Adipocyte (in vitro differentiated cells): ENCODE data around the gene IDUA.
A peak's percentile ranks its signal among the peaks of the same experiment; 100 is the strongest.
"Not testable (repeated sequence)": the region's sequence is repeated elsewhere in the genome, so short reads cannot be mapped to it uniquely, and the experiment has no call there.

Experiments used
- DNase-seq: peaks from one replicate; pipeline ENCODE4 v3.0.0-alpha.2; 2015; ENCODE audit warnings: low read depth
- H3K27me3 ChIP-seq: replicated peaks from 2 replicates; pipeline ENCODE4 v1.7.0; 2013; ENCODE audit warnings: mild to moderate bottlenecking, low read length, moderate library complexity; ENCODE audit not compliant: control insufficient read depth, insufficient read depth
- H3K36me3 ChIP-seq: 2 replicates; pipeline ENCODE4 v1.7.0; 2013; ENCODE audit warnings: low read length, mild to moderate bottlenecking, moderate library complexity; ENCODE audit not compliant: control insufficient read depth, insufficient read depth, severe bottlenecking
- H3K4me1 ChIP-seq: 2 replicates; pipeline ENCODE4 v1.7.0; 2013; ENCODE audit warnings: mild to moderate bottlenecking, low read length, moderate library complexity; ENCODE audit not compliant: control insufficient read depth, insufficient read depth
- H3K4me3 ChIP-seq: 2 replicates; pipeline ENCODE4 v1.7.0; 2013; ENCODE audit warnings: mild to moderate bottlenecking, low read length, moderate library complexity
- H3K9ac ChIP-seq: 2 replicates; pipeline ENCODE4 v1.7.0; 2013; ENCODE audit warnings: mild to moderate bottlenecking, low read length, moderate library complexity
- H3K9me3 ChIP-seq: 2 replicates; pipeline ENCODE4 v1.7.0; 2013; ENCODE audit warnings: mild to moderate bottlenecking, low read length, moderate library complexity; ENCODE audit not compliant: control insufficient read depth

Gene IDUA

DNA sequence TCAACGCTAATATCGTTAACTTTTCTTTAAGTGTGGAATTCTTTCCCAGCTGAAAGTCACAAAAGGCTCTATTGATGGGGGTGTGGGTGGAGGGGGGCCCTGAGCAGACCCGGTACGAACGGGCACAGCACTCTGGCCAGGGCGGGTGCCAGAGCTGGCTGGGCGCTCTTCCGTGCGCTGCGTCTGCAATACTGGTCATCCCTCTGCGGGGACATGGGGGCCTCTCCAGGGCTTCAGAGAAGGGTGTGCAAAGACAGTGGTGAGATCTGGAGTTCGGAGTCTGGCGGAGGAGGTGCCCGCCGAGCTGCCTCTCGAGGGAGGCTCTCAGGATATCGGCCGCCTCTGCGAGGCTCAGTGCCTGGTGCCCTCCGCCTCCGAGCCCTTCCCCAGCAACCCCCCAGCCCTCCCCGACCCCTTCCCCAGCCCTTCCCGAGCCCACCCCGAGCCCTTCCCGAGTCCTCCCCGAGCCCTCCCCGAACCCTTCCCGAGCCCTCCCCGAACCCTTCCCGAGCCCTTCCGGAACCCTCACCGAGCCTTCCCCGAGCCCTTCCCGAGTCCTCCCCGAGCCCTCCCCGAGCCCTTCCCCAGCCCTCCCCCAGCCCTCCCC is 58.9 kb downstream of the IDUA start:
- H3K27me3 ChIP-seq, result no peaks in the 10 kb centered on the region
- H3K4me1 ChIP-seq, result peaks cover 50% of the 10 kb centered on the region
- no peaks in the 10 kb centered on the region for H3K36me3 ChIP-seq
- no peak for DNase-seq
- H3K4me3 ChIP-seq, result no peak overlapping the region
- H3K9me3 ChIP-seq, result no peaks in the 10 kb centered on the region
- H3K9ac ChIP-seq, result peak overlapping the region; percentile 84

GRCh38 chr4:1046581-1047011 is 59.8 kb downstream of the IDUA start:
- H3K9ac ChIP-seq, result peak overlapping the region; percentile 81
- H3K36me3 ChIP-seq, H3K27me3 ChIP-seq, H3K9me3 ChIP-seq: not testable (repeated sequence)
- peaks cover 41% of the 10 kb centered on the region for H3K4me1 ChIP-seq
- H3K4me3 ChIP-seq, result peak overlapping the region; percentile 59
- peak; percentile 59 for DNase-seq

DNA sequence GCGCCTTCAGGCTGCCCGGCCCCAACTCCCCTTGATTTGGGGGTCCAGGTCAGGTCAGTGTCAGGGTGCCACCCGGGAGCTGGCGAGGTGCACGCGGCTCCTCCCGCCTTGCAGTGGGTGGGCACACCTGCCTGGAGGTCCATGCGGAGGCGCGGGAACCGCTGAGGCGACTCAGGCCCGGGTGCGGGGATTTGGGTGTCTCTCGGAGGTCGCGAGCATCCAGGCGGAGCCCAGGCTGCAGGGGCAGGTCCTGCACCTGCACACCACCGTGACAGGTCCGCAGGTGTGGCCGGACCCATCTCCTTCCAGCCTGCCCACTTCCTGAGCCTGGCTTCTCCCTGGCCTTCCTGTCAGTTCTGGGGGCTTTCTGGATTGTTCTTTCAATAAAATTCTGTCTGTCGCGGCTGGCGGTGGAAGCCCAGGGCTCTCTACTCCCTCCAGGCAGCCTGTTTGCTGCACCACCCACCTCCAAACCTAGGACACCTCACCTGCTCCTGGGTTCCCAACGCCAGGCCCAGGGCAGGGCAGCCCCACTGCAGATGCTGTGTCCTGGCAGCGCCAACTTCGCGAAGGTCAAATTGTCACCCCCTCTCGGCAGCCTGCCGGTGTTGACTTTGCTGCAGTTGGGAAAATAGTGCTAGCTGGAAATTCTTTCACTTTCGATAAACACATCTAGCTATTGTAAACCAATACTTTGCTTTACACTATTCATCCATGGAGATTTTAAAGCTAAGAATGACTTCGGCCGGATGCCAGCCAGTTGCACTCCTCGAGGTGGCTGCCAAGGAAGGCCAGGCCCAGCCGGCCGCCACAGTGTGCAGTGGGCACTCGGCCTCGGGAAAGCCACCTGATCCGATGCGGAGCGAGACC is 60.5 kb downstream of the IDUA start:
- DNase-seq, result no peak
- Histone ChIP-seq H3K9me3 (no peaks in the 10 kb centered on the region), H3K9ac (peak overlapping the region; percentile 81), H3K4me1 (peaks cover 42% of the 10 kb centered on the region), H3K36me3 (no peaks in the 10 kb centered on the region), H3K4me3 (peak overlapping the region; percentile 59), H3K27me3 (no peaks in the 10 kb centered on the region)

DNA sequence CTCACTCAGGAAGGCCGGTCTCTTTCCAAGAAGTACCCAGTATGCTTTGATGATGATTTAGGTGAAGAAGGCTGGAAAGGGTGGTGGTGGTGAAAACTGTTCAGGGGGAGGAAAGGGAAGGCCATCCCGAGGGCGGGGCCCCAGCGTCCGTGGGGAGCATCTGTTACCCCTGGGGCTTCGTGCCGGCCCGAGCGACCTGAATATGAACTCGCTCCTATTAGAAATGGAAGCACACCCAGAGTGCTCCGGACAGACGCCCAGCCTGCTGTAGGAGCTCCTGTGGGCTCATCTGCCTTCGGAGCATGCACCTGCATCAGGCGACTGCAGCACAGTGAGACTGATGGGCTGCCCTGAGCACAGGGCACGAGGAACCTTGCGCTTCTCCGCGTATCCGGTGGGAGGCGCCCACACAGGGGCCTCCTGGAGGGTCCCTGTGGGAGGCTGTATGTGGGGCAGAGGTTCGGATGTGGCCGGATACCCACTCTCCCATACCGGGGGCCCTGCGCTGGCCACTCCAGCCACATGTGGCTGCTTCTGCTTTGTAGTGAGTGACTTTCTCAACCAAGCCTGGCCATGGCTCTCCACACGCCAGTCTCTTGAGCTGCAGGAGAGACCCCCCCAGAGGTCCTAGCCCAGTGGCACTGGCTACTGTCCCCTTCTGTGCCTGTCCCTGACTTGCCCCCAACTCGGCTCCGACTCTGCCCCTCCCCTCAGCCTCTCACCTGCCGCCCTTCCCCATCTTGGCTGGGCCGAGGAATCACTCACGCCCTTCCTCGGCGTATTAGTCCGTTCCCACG is 61.3 kb downstream of the IDUA start:
- H3K36me3 ChIP-seq, result no peaks in the 10 kb centered on the region
- no peaks in the 10 kb centered on the region for H3K27me3 ChIP-seq
- peak overlapping the region; percentile 59 for H3K4me3 ChIP-seq
- H3K4me1 ChIP-seq, result peaks cover 49% of the 10 kb centered on the region
- no peaks in the 10 kb centered on the region for H3K9me3 ChIP-seq
- peak overlapping the region; percentile 81 for H3K9ac ChIP-seq
- DNase-seq, result no peak

DNA sequence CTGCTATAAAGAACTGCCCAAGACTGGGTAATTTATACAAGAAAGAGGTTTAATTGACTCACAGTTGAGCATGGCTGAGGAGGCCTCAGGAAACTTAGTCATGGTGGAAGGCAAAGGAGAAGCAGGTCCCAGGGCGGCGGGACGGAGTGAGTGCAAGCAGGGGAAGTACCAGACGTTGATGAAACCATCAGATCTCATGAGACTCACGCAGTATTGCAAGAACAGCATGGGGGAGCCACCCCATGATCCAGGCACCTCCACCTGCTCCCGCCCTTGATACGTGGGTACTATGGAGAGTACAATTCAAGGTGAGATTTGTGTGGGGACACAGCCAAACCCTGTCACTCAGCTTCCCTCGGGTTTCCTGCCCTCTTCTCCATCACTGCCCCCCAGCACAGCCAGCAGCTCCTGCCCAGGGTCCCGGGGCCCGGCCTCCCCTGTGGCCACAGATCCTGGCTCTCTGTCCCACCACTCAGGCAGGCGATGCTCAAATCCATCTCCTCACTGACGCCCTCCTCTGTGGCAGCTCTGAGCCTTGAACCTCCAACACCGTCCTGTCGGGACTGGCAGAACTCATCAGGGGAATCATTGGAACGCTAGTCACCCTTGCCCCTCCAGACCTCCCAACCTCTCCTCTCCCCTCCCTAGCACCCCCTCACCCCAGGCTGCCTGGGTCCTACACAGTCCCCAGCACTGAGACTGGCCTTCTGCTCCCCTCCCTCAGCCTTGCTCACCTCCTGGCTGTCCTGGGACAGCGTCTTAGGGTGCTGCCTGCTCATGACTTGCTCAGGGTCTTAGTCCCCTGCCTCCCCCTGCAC is 62.1 kb downstream of the IDUA start:
- Histone ChIP-seq H3K27me3 (no peaks in the 10 kb centered on the region), H3K36me3 (no peaks in the 10 kb centered on the region), H3K4me3 (no peak overlapping the region), H3K4me1 (peaks cover 48% of the 10 kb centered on the region), H3K9ac (no peak overlapping the region), H3K9me3 (no peaks in the 10 kb centered on the region)
- no peak for DNase-seq

- Histone ChIP-seq H3K36me3 (no peaks in the 10 kb centered on the region), H3K9ac (no peak overlapping the region), H3K4me1 (peaks cover 42% of the 10 kb centered on the region), H3K4me3 (no peak overlapping the region), H3K9me3 (no peaks in the 10 kb centered on the region), H3K27me3 (no peaks in the 10 kb centered on the region)
- DNase-seq, result no peak
Measured at GRCh38 chr4:1049591-1049905, 62.7 kb downstream of the IDUA start.

DNA sequence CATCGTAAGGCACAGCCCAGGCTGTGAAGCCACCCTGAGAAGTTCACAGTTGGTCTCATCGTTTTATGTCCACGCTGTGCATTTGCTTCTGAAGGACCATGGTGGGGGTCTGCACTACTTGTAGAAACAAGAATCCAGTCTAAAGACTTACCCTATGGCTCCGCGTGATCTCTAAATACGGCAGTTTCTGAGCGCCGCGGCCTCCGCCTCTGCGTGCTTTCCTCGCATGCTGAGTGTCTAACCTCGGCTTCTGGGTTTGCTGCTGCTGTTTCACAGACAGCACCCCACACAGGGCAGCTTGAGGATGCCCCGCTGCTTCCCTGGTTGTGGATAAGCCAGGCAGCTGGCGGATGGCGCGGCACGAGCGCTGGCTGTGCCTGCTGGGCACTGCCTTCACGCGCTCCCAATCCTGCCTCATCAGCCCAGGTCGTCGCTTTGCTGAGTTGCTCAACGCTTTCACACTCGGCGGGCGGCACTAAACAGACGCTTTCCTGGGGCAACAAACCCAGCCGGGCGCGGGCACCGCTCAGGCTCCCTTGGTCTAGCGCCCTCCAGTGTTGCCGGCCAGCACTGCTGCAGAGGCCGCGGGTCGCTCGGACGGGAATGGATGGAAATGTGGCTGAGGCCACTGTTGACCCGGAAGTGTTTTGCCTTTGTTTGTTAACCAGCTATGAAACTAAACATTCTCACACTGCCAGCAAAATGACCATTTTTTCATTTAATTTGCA is 63.8 kb downstream of the IDUA start:
- H3K36me3 ChIP-seq, result no peaks in the 10 kb centered on the region
- H3K27me3 ChIP-seq, result no peaks in the 10 kb centered on the region

GRCh38 chr4:1051472-1051871 is 64.6 kb downstream of the IDUA start:
- Histone ChIP-seq H3K4me3 (no peak overlapping the region), H3K27me3 (no peaks in the 10 kb centered on the region), H3K36me3 (no peaks in the 10 kb centered on the region), H3K9ac (no peak overlapping the region), H3K9me3 (no peaks in the 10 kb centered on the region), H3K4me1 (peaks cover 31% of the 10 kb centered on the region)
- no peak for DNase-seq

More for the DNA sequence above, 63.8 kb downstream of the IDUA start:
- Histone ChIP-seq H3K4me3 (no peak overlapping the region), H3K9ac (no peak overlapping the region), H3K4me1 (peaks cover 31% of the 10 kb centered on the region), H3K9me3 (no peaks in the 10 kb centered on the region)
- no peak for DNase-seq

DNA sequence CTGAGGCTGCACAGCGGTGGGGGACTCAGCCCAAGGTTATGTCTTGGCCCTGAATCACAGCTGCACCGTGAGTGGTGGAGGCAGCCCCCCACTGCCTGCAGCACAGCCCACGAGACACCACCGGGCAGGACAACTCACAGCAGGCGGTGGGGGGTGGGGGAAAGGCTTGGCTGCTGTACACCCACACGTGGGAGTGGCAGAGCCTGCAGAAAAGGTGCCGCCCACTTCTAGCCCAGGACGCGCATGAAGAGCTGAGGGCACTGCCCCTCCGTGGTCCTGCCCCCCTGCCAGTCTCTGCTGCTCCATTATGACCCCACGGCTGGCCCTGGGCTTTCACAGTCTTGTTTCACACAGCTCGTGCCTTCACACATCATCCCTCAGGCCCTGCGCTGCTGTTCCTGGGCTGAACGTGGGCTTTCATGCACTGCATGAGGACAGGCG is 65.4 kb downstream of the IDUA start:
- DNase-seq, result no peak
- Histone ChIP-seq H3K4me1 (peaks cover 26% of the 10 kb centered on the region), H3K27me3 (no peaks in the 10 kb centered on the region), H3K4me3 (no peak overlapping the region), H3K9ac (peak overlapping the region; percentile 16), H3K36me3 (no peaks in the 10 kb centered on the region), H3K9me3 (no peaks in the 10 kb centered on the region)

DNA sequence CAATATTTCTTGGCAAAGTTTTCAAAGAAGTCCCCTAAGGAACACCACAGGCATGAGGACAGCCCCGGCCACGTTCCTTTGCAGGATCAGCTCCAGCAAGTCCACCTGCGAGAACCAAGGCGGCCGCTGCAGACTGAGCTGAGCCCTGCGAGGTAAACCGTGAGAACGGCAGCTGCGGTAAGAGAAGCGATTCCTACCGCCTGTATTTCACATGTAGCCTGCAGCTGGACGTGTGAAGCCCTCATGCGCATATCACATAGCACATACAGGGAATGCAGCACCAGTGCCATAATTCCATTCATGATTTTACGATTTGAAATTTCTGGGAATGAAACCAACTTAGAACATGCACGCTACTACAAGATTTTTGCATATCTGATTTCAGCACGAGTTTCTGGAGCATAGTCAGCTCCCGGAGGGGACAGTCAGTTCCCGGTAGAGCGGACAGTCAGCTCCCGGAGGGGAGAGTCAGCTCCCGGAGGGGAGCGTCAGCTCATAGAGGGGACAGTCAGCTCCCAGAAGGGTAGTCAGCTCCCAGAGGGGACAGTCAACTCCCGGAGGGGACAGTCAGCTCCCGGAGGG is 66.3 kb downstream of the IDUA start:
- Histone ChIP-seq H3K36me3 (no peaks in the 10 kb centered on the region), H3K9me3 (no peaks in the 10 kb centered on the region), H3K4me3 (peak overlapping the region; percentile 64), H3K27me3 (no peaks in the 10 kb centered on the region), H3K4me1 (peaks cover 20% of the 10 kb centered on the region), H3K9ac (peak overlapping the region; percentile 73)
- DNase-seq, result peak; percentile 93
